GM12873 (cell line): ENCODE data around the gene HOXC6.

Experiments used
- CTCF ChIP-seq: IDR thresholded peaks from 2 replicates; pipeline ENCODE4 v1.5.1; 2012; ENCODE audit warnings: low read depth, mild to moderate bottlenecking, moderate library complexity, low read length, control low read depth; ENCODE audit not compliant: insufficient read depth; ENCODE audit errors: missing control alignments

HOXC6 gene

GRCh38 chr12:54042970-54043853 lies 15.0 kb downstream of the HOXC6 start:
- no peak for TF ChIP-seq CTCF

- no peak for TF ChIP-seq CTCF
These were observed 16.3 kb downstream of the HOXC6 start for GRCh38 chr12:54044425-54045103.

GRCh38 chr12:54045401-54045800 lies 17.2 kb downstream of the HOXC6 start:
- no peak for TF ChIP-seq CTCF

GRCh38 chr12:54045868-54046521 lies 17.8 kb downstream of the HOXC6 start:
- no peak for TF ChIP-seq CTCF

- TF ChIP-seq CTCF, result no peak
These were observed 18.5 kb downstream of the HOXC6 start for GRCh38 chr12:54046809-54047159.

GRCh38 chr12:54047160-54047963 lies 19.1 kb downstream of the HOXC6 start:
- TF ChIP-seq CTCF, result no peak

GRCh38 chr12:54047964-54048303 lies 19.7 kb downstream of the HOXC6 start:
- no peak for TF ChIP-seq CTCF
